Umbilical cord (tissue), 2 donors: Measurements from ENCODE around the gene F10. TPM values are rescaled to one million over a fixed set of nuclear protein-coding genes. Genes with fewer than 3 reads are reported as not detected.
"Not testable (repeated sequence)": the region's sequence is repeated elsewhere in the genome, so short reads cannot be mapped to it uniquely, and the experiment has no call there.

Experiments used
- DNase-seq: peaks from one replicate; pipeline ENCODE4 v3.0.0-alpha.2; 2015; ENCODE audit warnings: low spot score
- total RNA-seq: library from RNA; depleted of rRNA; stranded (reverse); fragments of >200 nt; gene quantifications from one replicate; pipeline ENCODE4 v1.2.3, GENCODE V29; 2014; ENCODE audit warnings: low replicate concordance; ENCODE audit not compliant: insufficient read depth

The F10 gene
- total RNA-seq, 1 donor from 2014 or later = 31.3 TPM

GRCh38 chr13:113098162-113098732 is 24.4 kb upstream of the F10 start:
- peak; percentile 16 for DNase-seq

- no peak for DNase-seq
These were observed 23.5 kb upstream of the F10 start for GRCh38 chr13:113099142-113099541.

GRCh38 chr13:113102302-113102701 is 20.3 kb upstream of the F10 start:
- not testable (repeated sequence) for DNase-seq

DNA sequence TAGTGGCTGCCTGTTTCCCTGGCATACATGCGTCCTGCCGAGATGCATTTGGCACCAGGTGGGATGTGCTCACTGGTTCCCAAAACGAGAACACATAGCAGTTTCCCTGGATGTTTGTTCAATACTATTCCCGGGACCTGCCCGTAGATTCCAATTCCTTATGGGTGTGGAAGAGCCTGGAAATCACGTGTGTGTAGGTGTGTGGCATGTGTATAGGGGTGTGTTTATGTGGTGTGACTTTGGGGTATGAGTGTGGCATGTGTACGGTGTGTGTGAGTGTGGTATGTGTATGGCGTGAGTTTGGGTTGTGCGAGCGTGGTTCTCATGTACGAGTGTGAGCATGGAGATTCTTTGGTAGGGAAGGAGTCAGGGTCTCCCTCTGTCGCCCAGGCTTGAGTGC is 19.9 kb upstream of the F10 start:
- no peak for DNase-seq

DNA sequence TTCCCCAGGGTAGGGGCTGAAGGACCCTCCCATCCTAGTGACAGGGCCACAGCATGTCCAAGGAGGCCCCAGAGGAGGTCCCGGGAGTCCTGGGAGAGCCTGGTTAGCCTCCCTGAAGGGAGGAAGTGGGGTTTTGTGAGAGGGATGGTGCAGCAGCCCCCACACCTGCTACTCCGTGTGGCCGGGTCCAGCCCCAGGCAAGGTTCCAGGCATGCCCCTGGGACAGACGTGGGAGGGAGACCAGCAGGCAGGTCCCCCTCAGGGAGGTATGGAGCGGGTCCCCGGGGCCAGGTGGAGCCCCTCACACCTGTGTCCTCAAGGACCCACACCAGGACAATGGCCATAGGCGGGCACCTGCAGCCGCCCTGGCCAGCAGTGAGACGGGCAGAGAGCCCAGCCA is 19.0 kb upstream of the F10 start:
- no peak for DNase-seq

DNA sequence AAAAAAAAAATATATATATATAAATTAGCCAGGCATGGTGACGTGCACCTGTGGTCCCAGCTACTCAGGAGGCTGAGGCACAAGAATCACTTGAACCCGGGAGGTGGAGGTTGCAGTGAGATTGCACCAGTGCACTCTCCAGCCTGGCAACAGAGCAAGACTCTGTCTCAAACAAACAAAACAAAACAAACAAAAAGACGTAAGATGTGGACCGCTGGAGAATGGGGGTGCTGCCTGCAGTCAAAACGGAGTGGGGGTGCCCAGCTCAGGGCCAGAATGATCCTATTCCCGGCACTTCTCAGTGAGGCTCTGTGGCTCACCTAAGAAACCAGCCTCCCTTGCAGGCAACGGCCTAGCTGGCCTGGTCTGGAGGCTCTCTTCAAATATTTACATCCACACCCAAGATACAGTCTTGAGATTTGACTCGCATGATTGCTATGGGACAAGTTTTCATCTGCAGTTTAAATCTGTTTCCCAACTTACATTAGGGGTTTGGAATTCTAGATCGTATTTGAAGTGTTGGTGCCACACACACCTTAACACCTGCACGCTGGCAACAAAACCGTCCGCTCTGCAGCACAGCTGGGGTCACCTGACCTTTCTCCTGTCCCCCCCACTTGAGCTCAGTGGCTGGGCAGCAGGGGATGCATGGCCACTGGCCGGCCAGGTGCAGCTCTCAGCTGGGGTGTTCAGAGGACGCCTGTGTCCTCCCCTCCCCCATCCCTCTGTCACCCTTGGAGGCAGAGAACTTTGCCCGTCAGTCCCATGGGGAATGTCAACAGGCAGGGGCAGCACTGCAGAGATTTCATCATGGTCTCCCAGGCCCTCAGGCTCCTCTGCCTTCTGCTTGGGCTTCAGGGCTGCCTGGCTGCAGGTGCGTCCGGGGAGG is 17.3 kb upstream of the F10 start, which contains the start of gene F7:
F7 (plus strand) TSS at position 760 of the 889 bp plus-strand sequence; CDS start at position 811, 51 bp downstream.
- no peak for DNase-seq

DNA sequence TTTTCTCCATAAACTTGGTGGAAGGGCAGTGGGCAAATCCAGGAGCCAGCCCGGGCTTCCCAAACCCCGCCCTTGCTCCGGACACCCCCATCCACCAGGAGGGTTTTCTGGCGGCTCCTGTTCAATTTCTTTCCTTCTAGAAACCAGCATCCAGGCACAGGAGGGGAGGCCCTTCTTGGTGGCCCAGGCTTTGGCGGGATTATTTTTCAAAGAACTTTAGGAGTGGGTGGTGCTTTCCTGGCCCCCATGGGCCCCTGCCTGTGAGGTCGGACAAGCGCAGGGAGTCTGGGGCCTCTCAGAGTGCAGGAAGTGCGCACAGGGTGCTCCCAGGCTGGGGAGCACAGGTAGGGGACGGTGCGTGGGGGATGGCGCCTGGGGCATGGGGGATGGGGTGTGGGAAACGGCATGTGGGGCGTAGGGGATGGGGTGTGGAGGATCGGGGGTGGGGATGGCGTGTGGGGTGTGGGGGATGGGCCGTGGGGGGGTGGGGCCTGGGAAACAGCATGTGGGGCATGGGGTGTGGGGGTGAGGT is 16.6 kb upstream of the F10 start:
- DNase-seq = no peak

DNA sequence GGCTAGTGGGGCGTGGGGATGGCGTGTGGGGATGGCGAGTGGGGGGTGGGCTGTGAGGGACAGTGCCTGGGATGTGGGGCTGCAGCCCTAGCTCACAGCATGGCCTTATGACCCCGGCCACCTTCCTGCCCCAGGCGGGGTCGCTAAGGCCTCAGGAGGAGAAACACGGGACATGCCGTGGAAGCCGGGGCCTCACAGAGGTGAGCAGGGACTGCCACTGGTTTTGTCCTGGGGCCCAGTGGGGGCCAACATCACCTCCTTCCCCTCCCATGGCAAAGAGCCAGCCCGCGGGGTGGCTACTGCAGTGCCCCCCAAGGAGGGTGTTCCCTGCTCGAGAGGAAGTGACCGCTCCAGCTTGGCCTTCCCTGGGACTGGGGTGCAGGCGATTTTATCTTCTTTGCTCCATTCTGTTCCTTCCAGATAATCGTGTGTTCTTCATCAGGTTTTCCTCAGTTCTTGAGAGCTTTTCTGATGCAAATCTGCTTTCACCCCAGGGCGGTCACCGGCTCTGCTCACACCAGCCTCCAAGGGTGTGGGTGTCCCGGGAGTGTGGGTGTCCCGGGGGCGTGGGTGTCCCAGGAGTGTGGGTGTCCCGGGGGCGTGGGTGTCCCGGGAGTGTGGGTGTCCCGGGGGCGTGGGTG is 15.8 kb upstream of the F10 start:
- no peak for DNase-seq

DNA sequence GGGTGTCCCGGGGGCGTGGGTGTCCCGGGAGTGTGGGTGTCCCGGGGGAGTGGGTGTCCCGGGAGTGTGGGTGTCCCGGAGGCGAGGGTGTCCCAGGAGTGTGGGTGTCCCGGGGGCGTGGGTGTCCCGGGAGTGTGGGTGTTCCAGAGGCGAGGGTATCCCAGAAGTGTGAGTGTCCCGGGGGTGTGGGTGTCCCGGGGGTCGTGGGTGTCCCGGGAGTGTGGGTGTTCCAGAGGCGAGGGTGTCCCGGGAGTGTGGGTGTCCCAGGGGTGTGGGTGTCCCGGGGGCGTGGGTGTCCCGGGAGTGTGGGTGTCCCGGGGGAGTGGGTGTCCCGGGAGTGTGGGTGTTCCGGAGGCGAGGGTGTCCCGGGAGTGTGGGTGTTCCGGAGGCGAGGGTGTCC is 14.1 kb upstream of the F10 start:
- DNase-seq = not testable (repeated sequence)

- no peak for DNase-seq
These were observed 13.2 kb upstream of the F10 start for GRCh38 chr13:113109151-113110047.

GRCh38 chr13:113110048-113110851 is 12.3 kb upstream of the F10 start:
- peak; percentile 58 for DNase-seq

- no peak for DNase-seq
These were observed 11.7 kb upstream of the F10 start for GRCh38 chr13:113110852-113111315.

- not testable (repeated sequence) for DNase-seq
These were observed 10.8 kb upstream of the F10 start for GRCh38 chr13:113111821-113112220.

DNA sequence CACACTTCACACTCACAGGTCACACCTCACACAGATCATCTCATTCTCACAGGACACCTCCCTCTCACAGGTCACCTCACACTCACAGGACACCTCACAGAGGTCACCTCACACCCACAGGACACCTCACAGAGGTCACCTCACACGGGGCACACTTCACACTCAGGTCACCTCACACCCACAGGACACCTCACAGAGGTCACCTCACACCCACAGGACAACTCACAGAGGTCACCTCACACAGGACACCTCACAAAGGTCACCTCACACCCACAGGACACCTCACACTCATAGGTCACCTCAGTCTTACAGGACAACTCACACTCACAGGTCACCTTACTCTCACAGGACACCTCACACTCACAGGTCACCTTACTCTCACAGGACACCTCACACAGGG is 10.1 kb upstream of the F10 start:
- DNase-seq = not testable (repeated sequence)

DNA sequence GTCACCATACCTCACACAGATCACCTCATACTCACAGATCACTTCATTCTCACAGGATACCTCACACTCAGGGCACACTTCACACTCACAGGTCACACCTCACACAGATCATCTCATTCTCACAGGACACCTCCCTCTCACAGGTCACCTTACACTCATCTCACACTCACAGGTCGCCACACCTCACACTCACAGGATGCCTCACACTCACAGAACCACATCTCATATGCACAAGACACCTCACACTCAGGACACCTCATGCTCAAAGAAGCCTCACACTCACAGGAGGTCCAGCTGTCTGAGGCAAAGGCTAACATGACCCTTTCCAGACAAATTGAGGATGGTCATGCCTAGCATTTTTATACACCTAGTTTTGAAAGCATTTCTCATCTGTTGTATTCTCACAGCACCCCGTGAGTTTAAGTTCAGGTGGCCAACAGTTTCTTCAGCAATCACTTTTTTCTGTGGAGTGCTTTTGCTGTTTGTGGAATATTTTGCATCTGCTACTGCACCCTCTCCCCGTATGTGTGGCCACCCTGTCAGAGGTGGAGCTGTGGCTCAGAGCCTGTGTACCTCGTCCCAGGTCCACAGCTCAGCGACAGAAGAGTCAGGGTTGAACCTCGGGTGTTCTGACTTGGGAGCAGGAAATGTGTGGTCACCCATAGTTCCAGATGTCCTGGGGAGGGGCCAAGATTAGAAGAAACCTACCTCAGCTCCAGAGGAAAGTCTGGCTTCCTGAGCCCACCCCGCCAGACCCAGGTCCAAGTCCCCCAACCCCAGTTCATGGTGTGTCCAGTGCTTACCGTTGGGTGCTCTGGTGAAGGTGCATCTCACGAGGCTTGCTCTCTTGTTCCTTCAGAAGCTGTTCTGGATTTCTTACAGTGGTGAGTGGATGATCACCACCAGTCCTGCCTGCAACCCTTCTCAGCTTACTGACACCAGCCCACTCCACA is 9.4 kb upstream of the F10 start:
- no peak for DNase-seq

DNA sequence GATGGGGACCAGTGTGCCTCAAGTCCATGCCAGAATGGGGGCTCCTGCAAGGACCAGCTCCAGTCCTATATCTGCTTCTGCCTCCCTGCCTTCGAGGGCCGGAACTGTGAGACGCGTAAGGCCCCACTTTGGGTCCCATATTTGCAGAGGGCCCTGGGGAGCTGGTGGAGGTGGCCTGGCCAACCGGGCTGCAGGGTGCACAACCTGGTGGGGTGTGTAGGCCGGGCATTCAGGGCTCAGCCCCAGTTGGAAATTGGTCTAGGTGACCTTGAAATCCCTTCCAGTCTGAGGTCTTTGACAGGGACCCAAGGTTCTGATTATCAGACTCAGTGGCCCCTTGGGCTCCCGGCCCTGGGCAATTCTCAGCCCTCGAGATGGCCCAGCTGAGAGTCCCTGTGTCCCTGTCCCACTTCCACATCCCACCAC is 8.7 kb upstream of the F10 start:
- no peak for DNase-seq

- DNase-seq = no peak
These were observed 7.9 kb upstream of the F10 start for GRCh38 chr13:113114511-113115362.
